Ramos (cell line): ENCODE results near the gene NCOR1.
"Not testable (repeated sequence)": the region's sequence is repeated elsewhere in the genome, so short reads cannot be mapped to it uniquely, and the experiment has no call there.

Experiments used
- in situ Hi-C: fragments of 300-500 bp; cut with MboI; formaldehyde crosslinking; loops from one replicate; pipeline ENCODE4 v1.14.3; 2022; ENCODE audit warnings: low sequenced_read_pairs; ENCODE audit not compliant: unreplicated experiment

NCOR1 gene

DNA sequence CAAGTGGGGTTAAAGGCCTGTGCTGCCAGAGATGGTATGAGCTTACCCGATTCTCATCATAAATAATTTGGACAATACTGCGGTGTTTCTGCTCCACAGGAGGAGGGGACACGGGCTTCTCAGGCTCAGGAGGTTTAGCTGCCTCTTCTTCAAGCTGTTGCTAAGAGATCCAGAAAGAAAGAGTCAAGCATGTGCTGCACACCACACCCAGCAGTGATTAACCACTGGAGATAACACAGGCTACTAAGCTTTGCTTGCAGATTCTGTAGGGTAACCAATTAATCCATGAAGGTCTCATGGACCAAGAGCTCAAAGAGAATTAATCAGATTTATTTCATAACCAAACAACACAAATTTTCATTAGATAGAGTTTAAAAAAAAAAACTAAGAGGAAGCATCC, 56.6 kb downstream of the NCOR1 start:
- in situ Hi-C loops, result no loop called here

DNA sequence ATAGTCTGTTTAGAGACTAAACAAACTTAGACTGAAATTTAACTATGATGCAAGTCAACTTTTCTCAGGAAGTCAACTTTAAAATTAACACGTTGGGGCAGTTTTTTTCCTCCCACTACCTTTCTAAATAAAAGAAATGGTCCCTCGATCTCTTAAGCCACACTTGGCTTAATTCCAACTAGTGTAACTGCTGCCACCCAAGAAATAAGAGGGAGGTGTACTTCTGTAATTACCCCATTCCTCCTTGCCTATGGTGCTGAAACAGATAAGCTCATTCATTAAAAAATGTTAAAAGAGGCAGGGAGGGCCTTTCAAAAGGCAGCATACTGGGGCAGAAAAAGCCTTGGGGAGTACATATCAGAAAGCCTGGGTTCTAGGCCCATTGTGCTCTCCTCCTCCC, 59.8 kb downstream of the NCOR1 start:
- in situ Hi-C loops, result no loop called here

DNA sequence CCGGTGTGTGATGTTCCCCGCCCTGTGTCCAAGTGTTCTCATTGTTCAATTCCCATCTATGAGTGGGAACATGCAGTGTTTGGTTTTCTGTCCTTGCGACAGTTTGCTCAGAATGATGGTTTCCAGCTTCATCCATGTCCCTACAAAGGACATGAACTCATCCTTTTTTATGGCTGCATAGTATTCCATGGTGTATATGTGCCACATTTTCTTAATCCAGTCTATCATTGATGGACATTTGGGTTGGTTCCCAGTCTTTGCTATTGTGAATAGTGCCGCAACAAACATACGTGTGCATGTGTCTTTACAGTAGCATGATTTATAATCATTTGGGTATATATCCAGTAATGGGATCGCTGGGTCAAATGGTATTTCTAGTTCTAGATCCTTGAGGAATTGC, 63.0 kb downstream of the NCOR1 start:
- in situ Hi-C loops, result not testable (repeated sequence)

DNA sequence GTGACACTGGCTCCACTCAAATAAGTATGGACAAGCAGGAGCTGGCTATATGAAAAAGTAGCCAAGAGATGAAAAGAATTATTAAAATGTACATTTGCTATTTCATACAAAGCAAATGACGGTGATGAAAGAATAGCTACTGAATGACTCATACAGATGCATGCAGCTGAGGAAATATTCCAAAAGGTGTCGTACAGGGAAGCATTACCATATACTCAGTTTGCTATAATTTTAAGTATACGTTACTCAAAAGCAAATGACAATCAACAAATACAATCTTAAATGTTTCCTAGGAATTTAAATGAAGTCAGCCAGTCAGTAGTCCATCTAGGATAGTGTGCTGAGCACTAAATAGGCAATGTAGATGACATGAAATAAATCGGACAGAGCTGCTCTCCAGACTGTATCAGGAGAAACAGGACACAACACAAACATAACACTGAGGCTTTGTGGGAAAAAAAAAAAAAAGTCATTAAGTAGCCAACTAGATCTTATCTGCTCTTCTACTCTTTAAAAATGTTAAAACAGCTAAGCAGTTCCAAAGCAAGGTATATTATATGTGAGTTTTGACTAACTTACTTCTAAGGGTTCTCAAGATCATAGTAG, 65.0 kb downstream of the NCOR1 start:
- in situ Hi-C loops, result no loop called here

DNA sequence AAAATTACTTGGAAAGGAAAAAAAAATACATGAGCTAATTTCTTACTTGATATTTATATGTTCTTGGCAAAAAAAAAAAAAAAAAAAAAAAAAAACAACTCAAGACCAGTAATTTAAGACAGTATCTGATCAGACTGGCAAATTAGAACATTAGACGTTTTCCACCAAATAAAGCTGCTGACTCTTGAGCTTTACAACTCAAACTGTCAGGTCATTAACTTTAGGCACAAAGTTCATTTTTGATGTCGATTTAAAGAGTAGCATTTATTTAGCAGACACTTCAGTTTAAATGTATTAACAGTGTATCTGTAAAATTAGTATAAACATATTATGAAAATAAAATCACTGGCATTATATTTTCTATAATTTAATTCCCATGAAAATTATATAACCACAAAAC, 66.7 kb downstream of the NCOR1 start:
- in situ Hi-C loops, result no loop called here

DNA sequence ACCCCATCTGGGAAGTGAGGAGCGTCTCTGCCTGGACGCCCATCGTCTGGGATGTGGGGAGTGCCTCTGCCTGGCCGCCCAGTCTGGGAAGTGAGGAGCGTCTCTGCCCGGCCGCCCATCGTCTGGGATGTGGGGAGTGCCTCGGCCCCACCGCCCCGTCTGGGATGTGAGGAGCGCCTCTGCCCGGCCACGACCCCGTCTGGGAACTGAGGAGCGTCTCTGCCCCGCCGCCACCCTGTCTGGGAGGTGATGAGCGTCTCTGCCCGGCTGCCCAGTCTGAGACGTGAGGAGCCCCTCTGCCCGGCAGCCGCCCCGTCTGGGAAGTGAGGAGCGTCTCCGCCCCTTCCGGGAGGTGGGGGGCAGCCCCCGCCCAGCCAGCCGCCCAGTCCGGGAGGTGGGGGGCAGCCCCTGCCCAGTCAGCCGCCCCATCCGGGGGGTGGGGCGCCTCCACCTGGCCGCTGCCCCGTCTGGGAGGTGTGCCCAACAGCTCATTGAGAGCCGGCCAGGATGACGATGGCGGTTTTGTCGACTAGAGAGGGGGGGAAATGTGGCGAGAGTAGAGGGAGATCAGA, 69.9 kb downstream of the NCOR1 start:
- in situ Hi-C loops, result not testable (repeated sequence)

DNA sequence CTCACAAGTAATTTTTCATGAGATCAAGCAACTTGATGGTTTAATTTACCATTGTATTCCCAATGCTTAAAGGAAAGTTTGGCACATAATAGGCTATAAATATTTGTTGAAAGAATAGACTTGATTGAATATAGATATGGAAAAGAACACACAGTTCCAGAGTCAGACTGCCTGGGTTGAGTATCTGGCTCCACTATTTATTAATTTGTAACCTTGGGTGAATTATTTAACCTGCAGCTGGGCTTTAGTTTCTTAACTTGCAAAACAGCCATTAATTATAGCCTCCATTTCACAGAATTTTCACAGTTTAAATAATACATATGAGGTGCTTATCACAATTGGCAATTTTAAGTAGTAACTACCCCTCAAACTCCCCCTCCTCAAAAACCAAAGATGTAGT, 73.6 kb downstream of the NCOR1 start:
- in situ Hi-C loops, result no loop called here

DNA sequence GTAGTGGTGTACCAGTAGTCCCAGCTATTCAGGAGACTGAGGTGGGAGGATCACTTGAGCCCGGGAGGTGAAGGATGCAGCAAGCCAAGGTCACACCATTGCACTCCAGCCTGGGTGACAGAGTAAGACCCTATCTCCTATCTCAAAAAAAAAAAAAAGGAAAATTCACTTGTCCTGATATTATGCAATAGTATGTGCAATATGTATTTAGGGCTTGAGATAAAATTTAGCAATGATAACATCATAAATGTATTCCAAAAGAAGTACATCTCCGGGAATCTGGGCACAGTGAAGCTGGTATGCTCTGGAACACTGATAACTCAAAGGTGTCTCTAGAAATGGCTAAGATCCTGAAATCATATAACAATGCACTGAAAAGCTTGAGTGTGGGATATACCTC, 74.5 kb downstream of the NCOR1 start:
- in situ Hi-C loops, result no loop called here

DNA sequence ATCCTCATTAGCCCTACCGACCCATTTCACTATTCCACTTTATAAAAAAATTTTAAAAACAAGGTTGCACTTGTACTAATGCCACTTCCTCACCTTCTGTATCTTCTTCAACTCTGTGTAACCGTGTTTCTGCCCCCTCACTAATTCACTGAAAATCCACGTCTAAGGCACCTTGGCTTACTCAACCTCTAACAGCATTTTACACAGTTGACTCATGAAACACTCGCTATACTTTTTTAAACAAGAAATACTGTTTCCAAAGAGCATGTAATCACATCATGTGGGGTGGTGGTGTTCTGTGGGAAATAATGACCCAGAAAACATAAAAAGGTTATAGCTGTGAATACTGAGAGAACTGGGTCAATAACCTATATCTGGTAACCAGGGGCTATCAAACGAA, 79.9 kb downstream of the NCOR1 start:
- in situ Hi-C loops, result no loop called here

DNA sequence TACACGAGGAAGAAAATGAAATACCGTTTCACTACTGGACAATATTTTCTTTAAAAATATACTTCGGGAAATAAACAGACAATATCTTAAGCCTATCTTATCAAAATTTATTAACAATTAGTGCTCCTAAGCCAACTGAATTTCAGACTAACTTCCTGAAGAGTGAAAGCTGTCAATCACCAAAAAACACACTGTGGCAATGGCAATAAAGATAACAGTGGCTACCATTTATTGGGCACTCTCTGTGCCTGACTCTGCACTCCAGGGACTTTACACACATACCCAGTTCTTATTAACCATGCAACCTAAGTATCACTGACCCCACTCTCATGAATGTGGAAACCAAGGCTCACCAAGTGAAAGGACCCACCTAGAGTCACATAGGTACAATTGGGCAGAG, 83.7 kb downstream of the NCOR1 start:
- in situ Hi-C loops, result no loop called here

DNA sequence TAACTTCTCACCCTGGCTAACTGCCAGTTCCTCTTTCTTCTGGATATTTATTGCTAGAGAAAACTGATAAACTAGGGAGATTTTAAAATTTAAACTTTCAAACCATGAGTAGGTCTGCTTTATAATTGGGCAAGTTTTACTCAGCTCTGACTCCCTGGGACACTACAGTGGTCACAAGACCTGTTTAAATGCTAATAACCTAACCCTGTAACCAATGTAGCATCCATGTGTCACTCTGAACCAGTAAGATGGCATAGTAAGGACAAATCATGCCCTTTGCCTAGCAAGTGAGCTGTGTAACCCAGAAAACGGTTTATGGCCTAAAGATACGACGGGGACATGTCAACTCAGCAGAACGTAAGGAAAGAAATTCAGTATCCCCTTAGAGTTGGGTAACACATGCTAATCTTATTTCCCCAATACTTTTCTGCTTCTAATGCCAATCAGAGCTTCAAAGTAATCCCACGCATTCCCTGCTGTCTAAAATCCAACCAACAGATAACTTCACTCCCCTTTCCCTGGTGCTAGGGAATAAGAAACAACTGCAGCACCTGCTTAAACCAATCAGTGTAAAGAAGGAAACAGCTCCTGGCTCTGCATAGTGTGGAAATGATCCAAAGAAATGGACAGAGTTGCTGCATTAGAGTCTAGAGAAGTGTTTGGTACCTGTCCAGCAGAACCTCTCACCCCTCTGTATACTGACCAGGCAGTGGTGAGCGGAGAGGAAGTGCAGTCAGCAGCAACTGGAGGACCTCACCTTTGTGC, 85.7 kb downstream of the NCOR1 start:
- in situ Hi-C loops, result no loop called here

DNA sequence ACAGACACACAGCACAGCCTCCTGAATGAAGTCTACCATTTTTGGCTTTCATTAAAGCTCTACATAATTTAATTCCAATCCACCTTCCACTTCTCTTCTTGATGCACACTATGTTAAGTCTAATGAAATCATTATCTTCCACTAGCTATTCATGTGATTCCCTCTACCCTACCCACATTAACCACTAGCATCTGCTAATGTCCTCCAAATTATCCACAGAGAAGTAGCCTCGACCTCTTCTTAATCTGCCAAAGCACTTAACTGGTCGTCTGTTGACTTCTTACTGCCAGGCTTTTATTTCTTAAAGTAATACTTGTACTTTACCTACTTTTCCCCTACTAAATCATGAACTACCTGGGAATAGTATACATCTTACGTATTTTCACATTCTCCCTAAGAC, 91.8 kb downstream of the NCOR1 start:
- in situ Hi-C loops, result no loop called here

DNA sequence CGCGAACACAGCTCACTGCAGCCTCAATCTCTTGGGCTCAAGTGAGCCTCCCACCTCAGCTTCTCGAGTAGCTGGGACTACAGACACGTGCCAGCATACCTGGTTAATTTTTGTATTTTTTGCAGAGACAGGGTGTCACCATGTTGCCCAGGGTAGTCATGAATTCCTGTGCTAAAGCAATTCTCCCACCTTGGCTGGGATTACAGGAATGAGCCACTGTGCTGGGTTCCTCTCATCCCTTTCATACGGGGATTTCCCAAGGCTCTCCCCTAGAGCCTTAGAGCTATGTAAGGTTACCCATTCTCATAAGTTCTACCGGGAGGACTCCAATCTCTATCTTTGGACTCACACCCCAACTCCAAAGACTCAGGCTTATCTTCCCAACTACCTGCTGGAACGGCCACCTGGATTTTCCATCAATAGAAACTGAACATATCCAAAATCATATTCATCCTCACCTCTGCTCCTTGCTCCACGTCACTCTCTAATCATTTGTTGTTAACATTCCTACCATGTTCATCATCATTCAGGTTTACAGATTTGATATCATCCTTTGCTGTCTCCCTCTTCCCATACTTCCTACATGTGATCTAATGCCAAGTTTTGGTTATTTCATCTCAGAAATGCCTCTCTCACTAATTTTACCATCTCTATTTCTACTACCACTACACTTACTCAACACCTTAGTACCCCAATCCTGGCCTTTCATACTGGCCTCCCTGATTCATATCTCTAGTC, 92.5 kb downstream of the NCOR1 start:
- in situ Hi-C loops, result no loop called here

DNA sequence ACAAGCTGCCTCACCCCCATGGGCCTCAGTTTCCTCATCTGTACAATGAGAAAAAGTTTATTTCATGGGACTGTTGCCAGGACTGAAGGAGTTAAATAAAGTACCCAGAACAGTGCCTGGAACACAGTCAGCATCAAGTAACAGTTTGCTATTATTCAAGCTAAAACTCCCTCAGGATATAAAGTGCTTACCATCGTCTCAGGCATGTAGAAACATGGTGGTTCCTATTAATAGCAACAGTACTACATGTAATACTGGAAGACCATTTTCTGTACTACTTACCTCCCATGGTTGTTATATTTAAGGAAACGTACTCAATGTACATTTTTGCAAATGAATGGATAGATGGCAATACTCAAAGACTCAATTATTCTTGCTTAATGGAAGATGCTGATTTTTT, 93.4 kb downstream of the NCOR1 start:
- in situ Hi-C loops, result no loop called here

DNA sequence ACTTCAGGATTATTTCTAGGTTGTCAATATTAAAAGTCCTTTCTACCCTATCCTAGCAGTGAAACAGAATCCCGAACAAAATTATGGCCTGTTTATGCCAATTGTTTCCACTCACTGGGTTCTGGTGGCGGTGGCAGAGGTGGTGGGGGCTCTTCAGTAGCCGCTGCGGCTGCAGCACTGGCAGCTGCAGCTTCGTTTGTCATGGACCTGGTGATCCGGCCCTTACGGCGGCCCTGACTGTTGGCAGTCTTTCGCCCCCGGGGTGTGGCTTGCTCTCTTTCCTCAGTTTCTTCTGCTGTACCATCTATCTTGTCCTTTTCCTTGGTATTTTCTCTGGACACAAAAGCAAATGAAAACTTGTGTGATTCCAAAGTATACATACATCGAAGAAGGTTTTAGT, 94.4 kb downstream of the NCOR1 start:
- in situ Hi-C loops, result no loop called here

DNA sequence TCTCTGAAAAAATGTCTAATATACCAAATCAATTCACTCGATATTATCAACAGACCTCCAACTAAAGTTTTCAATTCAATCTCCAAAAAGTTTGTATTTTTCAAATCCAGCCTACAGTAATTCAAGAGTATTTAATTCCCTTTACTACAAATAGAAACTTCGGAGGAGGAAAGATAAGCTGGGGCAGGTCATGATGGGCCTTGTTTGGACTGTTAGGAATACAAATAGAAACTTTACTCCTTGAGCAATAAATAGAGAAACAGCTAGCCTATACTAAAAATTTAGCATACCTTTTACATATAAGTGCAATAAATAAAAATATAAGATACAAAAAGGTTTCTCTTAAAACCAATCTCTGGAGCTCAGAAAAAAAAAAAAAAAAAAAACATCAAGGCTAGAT, 98.2 kb downstream of the NCOR1 start:
- in situ Hi-C loops, result no loop called here

DNA sequence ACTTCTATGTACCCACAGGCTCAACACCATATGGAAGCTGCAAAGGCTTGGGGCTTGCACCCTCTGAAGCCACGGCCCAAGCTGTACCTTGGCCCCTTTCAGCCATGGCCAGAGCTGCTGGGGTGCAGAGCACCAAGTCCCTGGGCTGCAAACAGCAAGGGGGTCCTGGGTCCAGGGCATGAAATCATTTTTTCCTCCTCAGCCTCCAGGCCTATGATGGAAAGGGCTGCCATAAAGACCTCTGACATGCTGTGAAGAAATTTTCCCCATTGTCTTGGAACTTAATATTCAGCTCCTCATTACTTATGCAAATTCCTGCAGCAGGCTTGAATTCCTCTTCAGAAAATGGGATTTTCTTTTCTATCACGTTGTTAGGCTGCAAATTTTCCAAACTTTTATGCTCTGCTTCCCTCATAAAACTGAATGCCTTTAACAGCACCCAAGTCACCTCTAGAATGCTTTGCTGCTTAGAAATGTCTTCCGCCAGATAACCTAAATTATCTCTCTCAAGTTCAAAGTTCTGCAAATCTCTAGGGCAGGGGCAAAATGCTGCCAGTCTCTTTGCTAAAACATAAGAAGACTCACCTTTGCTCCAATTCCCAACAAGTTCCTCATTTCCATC, 100.1 kb downstream of the NCOR1 start:
- in situ Hi-C loops, result not testable (repeated sequence)

DNA sequence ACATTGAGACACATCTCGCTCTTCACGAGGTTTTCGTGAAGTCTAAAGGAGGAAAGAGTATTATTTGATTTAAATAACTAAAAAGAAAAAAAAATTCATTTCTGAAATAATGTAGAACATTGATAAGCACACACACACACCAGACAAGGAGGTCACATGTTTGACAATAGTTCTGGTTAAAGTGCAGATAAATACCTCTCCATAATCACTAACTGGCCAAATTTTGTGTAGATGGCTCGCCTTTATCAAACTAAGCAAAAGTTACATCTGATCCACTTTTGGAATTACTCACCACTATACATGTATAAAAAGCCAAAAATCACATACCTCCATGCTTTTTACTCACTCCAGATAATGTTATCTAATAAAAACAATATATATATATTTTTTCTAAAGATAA, 106.5 kb downstream of the NCOR1 start:
- in situ Hi-C loops, result no loop called here

DNA sequence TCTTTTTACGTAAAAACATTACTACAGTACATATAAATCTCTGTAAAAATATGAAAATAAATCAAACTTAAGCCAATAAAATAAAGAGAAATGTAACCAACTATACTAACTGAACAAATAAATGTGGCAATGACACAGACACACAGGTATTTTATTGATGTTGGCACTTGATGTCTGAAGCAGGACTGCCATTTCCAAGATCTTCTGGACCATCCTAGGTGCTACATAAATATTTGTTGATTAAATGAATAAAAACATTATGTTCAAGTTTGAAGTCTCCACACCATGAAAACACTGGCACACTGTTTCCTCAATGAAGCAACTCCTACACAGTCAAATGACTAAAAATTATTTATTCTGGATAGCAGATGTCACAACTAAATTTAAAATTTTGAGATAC, 106.9 kb downstream of the NCOR1 start:
- in situ Hi-C loops, result no loop called here

DNA sequence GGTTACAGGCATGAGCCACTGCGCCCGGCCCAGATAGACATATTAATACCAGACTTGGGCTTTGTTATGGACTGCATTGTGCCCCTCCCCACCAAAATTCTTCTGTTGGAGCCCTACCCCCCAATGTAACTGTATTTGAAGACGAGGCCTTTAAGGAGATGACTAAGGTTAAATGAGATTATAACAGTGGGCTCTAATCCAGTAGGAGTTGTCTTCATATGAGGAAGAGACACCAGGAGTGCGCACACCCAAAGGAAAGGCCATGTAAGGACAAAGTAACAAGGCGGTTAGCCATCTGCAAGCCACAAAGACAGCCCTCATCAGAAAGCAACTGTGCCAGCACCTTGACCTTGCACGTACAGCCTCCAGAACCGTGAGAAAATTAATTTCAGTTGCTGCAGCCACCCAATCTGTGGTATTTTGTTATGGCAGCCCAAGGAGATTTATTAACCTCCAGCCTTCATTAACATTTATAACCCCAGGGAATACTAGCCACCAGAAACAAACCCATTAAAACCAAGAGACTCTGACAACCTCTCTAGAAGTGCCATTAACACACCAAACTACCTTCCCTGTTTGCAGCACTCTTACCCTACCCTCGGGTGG, 108.1 kb downstream of the NCOR1 start:
- in situ Hi-C loops, result no loop called here
